Trophoblast cell (in vitro differentiated cells and primary cell): ENCODE measurements around the gene BANK1.

ENCODE experiments used
- DNase-seq, 2 donors: peaks; one replicate each; pipeline ENCODE4 v3.0.0-alpha.2; 2016
- H2AFZ ChIP-seq: 2 replicates; pipeline ENCODE4 v1.6.1; 2013; ENCODE audit warnings: low read length, moderate library complexity, mild to moderate bottlenecking; ENCODE audit not compliant: insufficient read depth, poor library complexity
- H2AK5ac ChIP-seq: 2 replicates; pipeline ENCODE4 v1.6.1; 2013; ENCODE audit warnings: mild to moderate bottlenecking, low read length
- H2BK120ac ChIP-seq: 2 replicates; pipeline ENCODE4 v1.6.1; 2013; ENCODE audit warnings: low read length, mild to moderate bottlenecking, moderate library complexity; ENCODE audit not compliant: insufficient read depth, poor library complexity
- H2BK12ac ChIP-seq: 2 replicates; pipeline ENCODE4 v1.6.1; 2013; ENCODE audit warnings: mild to moderate bottlenecking, low read length, moderate library complexity
- H2BK5ac ChIP-seq: 2 replicates; pipeline ENCODE4 v1.6.1; 2013; ENCODE audit warnings: low read length, low read depth, moderate library complexity, mild to moderate bottlenecking; ENCODE audit not compliant: poor library complexity
- H3K14ac ChIP-seq: 2 replicates; pipeline ENCODE4 v1.6.1; 2013; ENCODE audit warnings: mild to moderate bottlenecking, low read length
- H3K18ac ChIP-seq: 2 replicates; pipeline ENCODE4 v1.6.1; 2013; ENCODE audit warnings: mild to moderate bottlenecking, low read length
- H3K23ac ChIP-seq: 2 replicates; pipeline ENCODE4 v1.6.1; 2013; ENCODE audit warnings: low read length
- H3K27ac ChIP-seq: 2 replicates; pipeline ENCODE4 v1.5.1; 2013; ENCODE audit warnings: low read depth, mild to moderate bottlenecking, inconsistent platforms, low read length, moderate library complexity
- H3K27me3 ChIP-seq: 2 replicates; pipeline ENCODE4 v1.6.1; 2013; ENCODE audit warnings: inconsistent platforms, mild to moderate bottlenecking, low read length, moderate library complexity; ENCODE audit not compliant: insufficient read depth
- H3K36me3 ChIP-seq, 2 experiments: 1 replicate in 1 of 2; 2 replicates in 1 of 2; pipeline ENCODE4 v1.6.1; 2013; ENCODE audit warnings: low read length in 2 of 2, mild to moderate bottlenecking in 2 of 2, moderate library complexity in 1 of 2; ENCODE audit not compliant: insufficient read depth in 2 of 2, control insufficient read depth in 1 of 2
- H3K4ac ChIP-seq: 2 replicates; pipeline ENCODE4 v1.6.1; 2013; ENCODE audit warnings: low read depth, mild to moderate bottlenecking, low read length, moderate library complexity
- H3K4me1 ChIP-seq, 2 experiments: 1 replicate in 1 of 2; 2 replicates in 1 of 2; pipeline ENCODE4 v1.6.1; 2013; ENCODE audit warnings: low read length in 2 of 2, mild to moderate bottlenecking in 2 of 2, moderate library complexity in 1 of 2; ENCODE audit not compliant: insufficient read depth in 2 of 2, control insufficient read depth in 1 of 2
- H3K4me2 ChIP-seq: 2 replicates; pipeline ENCODE4 v1.6.1; 2013; ENCODE audit warnings: inconsistent platforms, mild to moderate bottlenecking, low read length, moderate library complexity
- H3K4me3 ChIP-seq: 2 replicates; pipeline ENCODE4 v1.5.1; 2013; ENCODE audit warnings: mild to moderate bottlenecking, low read depth, low read length, inconsistent platforms
- H3K79me1 ChIP-seq: one replicate; pipeline ENCODE4 v1.6.1; 2013; ENCODE audit warnings: low read length
- H3K79me2 ChIP-seq: 2 replicates; pipeline ENCODE4 v1.6.1; 2013; ENCODE audit warnings: low read length, mild to moderate bottlenecking; ENCODE audit not compliant: control insufficient read depth, insufficient read depth, poor library complexity
- H3K9ac ChIP-seq: 2 replicates; pipeline ENCODE4 v1.6.1; 2013; ENCODE audit warnings: mild to moderate bottlenecking, low read length
- H3K9me3 ChIP-seq: 2 replicates; pipeline ENCODE4 v1.6.1; 2013; ENCODE audit warnings: low read depth, mild to moderate bottlenecking, control low read depth, inconsistent platforms, low read length; ENCODE audit not compliant: insufficient read depth
- H4K12ac ChIP-seq: 2 replicates; pipeline ENCODE4 v1.6.1; 2013; ENCODE audit warnings: low read depth, mild to moderate bottlenecking, low read length, moderate library complexity
- H4K8ac ChIP-seq: 2 replicates; pipeline ENCODE4 v1.6.1; 2013; ENCODE audit warnings: low read depth, mild to moderate bottlenecking, low read length, moderate library complexity
- H4K91ac ChIP-seq: one replicate; pipeline ENCODE4 v1.6.1; 2013; ENCODE audit warnings: low read depth, mild to moderate bottlenecking, low read length, moderate library complexity
- WGBS: extraction: QIAGEN DNeasy Blood & Tissue Kit; methylation state at CpG from one replicate; pipeline ENCODE4 v1.1.7; 2013; ENCODE audit warnings: missing lambda C conversion rate; ENCODE audit not compliant: insufficient read length, insufficient coverage; ENCODE audit errors: extremely low coverage; 5-methylcytosine and 5-hydroxymethylcytosine counted together

Gene BANK1

GRCh38 chr4:101807351-101807750, 16.8 kb downstream of the BANK1 start:
- no peak for DNase-seq
- Histone ChIP-seq H2AK5ac (no peak overlapping the region), H2BK12ac (no peak overlapping the region), H3K14ac (no peak overlapping the region), H3K4me1 (no peaks in the 10 kb centered on the region), H2BK5ac (no peak overlapping the region), H4K8ac (no peak overlapping the region), H3K4me2 (no peak overlapping the region), H3K27me3 (no peaks in the 10 kb centered on the region), H3K27ac (no peak overlapping the region), H3K18ac (no peak overlapping the region), H3K79me1 (no peaks in the 10 kb centered on the region), H4K91ac (no peak overlapping the region), H3K36me3 (no peaks in the 10 kb centered on the region), H4K12ac (no peak overlapping the region), H3K9me3 (no peaks in the 10 kb centered on the region), H3K4ac (no peak overlapping the region), H3K79me2 (no peaks in the 10 kb centered on the region), H2AFZ (no peak overlapping the region), H3K23ac (no peak overlapping the region), H2BK120ac (no peak overlapping the region), H3K4me3 (no peak overlapping the region), H3K9ac (no peak overlapping the region)
- no CpG with 5 or more reads among the region's 2 CpGs for WGBS

- Histone ChIP-seq H3K27ac (no peak overlapping the region), H2AFZ (no peak overlapping the region), H3K4ac (no peak overlapping the region), H3K9me3 (no peaks in the 10 kb centered on the region), H3K4me2 (no peak overlapping the region), H2BK5ac (no peak overlapping the region), H3K23ac (no peak overlapping the region), H3K14ac (no peak overlapping the region), H3K79me2 (no peaks in the 10 kb centered on the region), H2BK120ac (no peak overlapping the region), H3K79me1 (no peaks in the 10 kb centered on the region), H3K27me3 (no peaks in the 10 kb centered on the region), H3K36me3 (no peaks in the 10 kb centered on the region), H3K4me3 (no peak overlapping the region), H2BK12ac (no peak overlapping the region), H4K91ac (no peak overlapping the region), H3K9ac (no peak overlapping the region), H3K4me1 (no peaks in the 10 kb centered on the region), H4K8ac (no peak overlapping the region), H3K18ac (no peak overlapping the region), H4K12ac (no peak overlapping the region), H2AK5ac (no peak overlapping the region)
- WGBS, result no CpG with 5 or more reads among the region's 5 CpGs
- no peak for DNase-seq
Observed at GRCh38 chr4:101813604-101814003, 23.1 kb downstream of the BANK1 start.

- Histone ChIP-seq H2AK5ac (no peak overlapping the region), H3K18ac (no peak overlapping the region), H3K4me3 (no peak overlapping the region), H3K79me2 (no peaks in the 10 kb centered on the region), H3K4me2 (no peak overlapping the region), H3K23ac (no peak overlapping the region), H3K4me1 (no peaks in the 10 kb centered on the region), H3K9ac (no peak overlapping the region), H2AFZ (no peak overlapping the region), H3K14ac (no peak overlapping the region), H2BK5ac (no peak overlapping the region), H4K8ac (no peak overlapping the region), H2BK12ac (no peak overlapping the region), H3K27ac (no peak overlapping the region), H2BK120ac (no peak overlapping the region), H4K91ac (no peak overlapping the region), H3K36me3 (no peaks in the 10 kb centered on the region), H3K79me1 (no peaks in the 10 kb centered on the region), H3K27me3 (no peaks in the 10 kb centered on the region), H3K9me3 (no peaks in the 10 kb centered on the region), H4K12ac (no peak overlapping the region), H3K4ac (no peak overlapping the region)
- no CpG with 5 or more reads among the region's 2 CpGs for WGBS
- no peak for DNase-seq
Observed at GRCh38 chr4:101818362-101818761, 27.8 kb downstream of the BANK1 start.

- Histone ChIP-seq H3K4me1 (no peaks in the 10 kb centered on the region), H3K27me3 (no peaks in the 10 kb centered on the region), H3K18ac (no peak overlapping the region), H2BK12ac (no peak overlapping the region), H3K9ac (no peak overlapping the region), H2BK5ac (no peak overlapping the region), H2AFZ (no peak overlapping the region), H4K8ac (no peak overlapping the region), H4K12ac (no peak overlapping the region), H2AK5ac (no peak overlapping the region), H3K27ac (no peak overlapping the region), H3K36me3 (no peaks in the 10 kb centered on the region), H3K9me3 (no peaks in the 10 kb centered on the region), H3K14ac (no peak overlapping the region), H3K4me3 (no peak overlapping the region), H3K79me2 (no peaks in the 10 kb centered on the region), H2BK120ac (no peak overlapping the region), H3K79me1 (no peaks in the 10 kb centered on the region), H3K4ac (no peak overlapping the region), H3K4me2 (no peak overlapping the region), H3K23ac (no peak overlapping the region), H4K91ac (no peak overlapping the region)
- no CpG with 5 or more reads among the region's 2 CpGs for WGBS
- DNase-seq, result no peak
Observed at GRCh38 chr4:101823864-101824263, 33.3 kb downstream of the BANK1 start.
